CD4-positive, alpha-beta T cell treated with Interleukin-4 for 4 hours (primary cell): ENCODE results near the gene CHST14.

ENCODE experiments used
- DNase-seq: peaks from one replicate; pipeline ENCODE4 v3.0.0-alpha.2; 2020

Gene CHST14

GRCh38 chr15:40463279-40463678 lies 7.5 kb upstream of the CHST14 start:
- DNase-seq, result no peak

GRCh38 chr15:40463886-40464545 lies 6.8 kb upstream of the CHST14 start:
- no peak for DNase-seq

- no peak for DNase-seq
These were observed 6.1 kb upstream of the CHST14 start for GRCh38 chr15:40464595-40465185.

GRCh38 chr15:40465939-40466338 lies 4.8 kb upstream of the CHST14 start:
- DNase-seq, result no peak

- DNase-seq, result no peak
These were observed 4.1 kb upstream of the CHST14 start for GRCh38 chr15:40466426-40467260.

- no peak for DNase-seq
These were observed 3.5 kb upstream of the CHST14 start for GRCh38 chr15:40467261-40467615.

- DNase-seq, result no peak
These were observed 1.9 kb upstream of the CHST14 start for GRCh38 chr15:40468898-40469331.

GRCh38 chr15:40469776-40470390 lies 901 bp upstream of the CHST14 start:
- DNase-seq, result no peak

GRCh38 chr15:40471105-40471807 lies 472 bp downstream of the CHST14 start:
- no peak for DNase-seq

- DNase-seq, result no peak
These were observed 995 bp downstream of the CHST14 start for GRCh38 chr15:40471808-40472150.

GRCh38 chr15:40472171-40472727 lies 1.5 kb downstream of the CHST14 start:
- DNase-seq, result no peak

GRCh38 chr15:40474581-40474980 lies 3.8 kb downstream of the CHST14 start:
- DNase-seq, result no peak

GRCh38 chr15:40477642-40478327 lies 7.0 kb downstream of the CHST14 start:
- no peak for DNase-seq

- no peak for DNase-seq
These were observed 8.2 kb downstream of the CHST14 start for GRCh38 chr15:40479024-40479423.

GRCh38 chr15:40481341-40482074 lies 10.7 kb downstream of the CHST14 start:
- no peak for DNase-seq

GRCh38 chr15:40483919-40484318 lies 13.1 kb downstream of the CHST14 start:
- DNase-seq, result no peak

- DNase-seq, result no peak
These were observed 15.4 kb downstream of the CHST14 start for GRCh38 chr15:40486066-40486770.

GRCh38 chr15:40487816-40488682 lies 17.3 kb downstream of the CHST14 start:
- no peak for DNase-seq

- no peak for DNase-seq
These were observed 18.7 kb downstream of the CHST14 start for GRCh38 chr15:40489274-40490175.
